Activated CD8-positive, alpha-beta memory T cell treated with anti-CD3 and anti-CD28 coated beads for 36 hours (primary cell): ENCODE results near the gene HLA-DQB1. TPM values are rescaled to one million over a fixed set of nuclear protein-coding genes. Genes with fewer than 3 reads are reported as not detected.
"Not testable (repeated sequence)": the region's sequence is repeated elsewhere in the genome, so short reads cannot be mapped to it uniquely, and the experiment has no call there.

Experiments used
- CTCF ChIA-PET: fragments of 350-600 bp; sonication (Branson Sonifier 250); formaldehyde crosslinking; loops from one replicate; lab custom pipeline; 2021; ENCODE audit warnings: antibody characterized with exemption; lab: Charles Lee
- POLR2A ChIA-PET: fragments of 350-600 bp; sonication (Branson Sonifier 250); formaldehyde crosslinking; loops from one replicate; lab custom pipeline; 2021; ENCODE audit warnings: antibody characterized with exemption; lab: Charles Lee
- total RNA-seq, 2 experiments: library from RNA; stranded (reverse); gene quantifications; one replicate each; pipeline ENCODE4 v1.2.3, GENCODE V29; 2021

Gene HLA-DQB1
- 10 to 100 TPM in 1 of 2 experiments, 1 to 10 TPM in 1; 9.5 to 11.6 TPM for total RNA-seq

GRCh38 chr6:32666420-32667300 lies at the start of gene HLA-DQB1:
Gene HLA-DQB1, minus strand, starts transcription at chr6:32666657. Its CDS starts 50 bp downstream, at chr6:32666607.
- CTCF ChIA-PET = interaction anchor here (1.0 kb wide), 1 partner anchor 204 kb away, joined by 3 read pairs; no protein-coding TSS in a partner anchor

GRCh38 chr6:32713241-32713640 lies 46.8 kb upstream of the HLA-DQB1 start:
- ChIA-PET POLR2A (no interaction called here), CTCF (no interaction called here)

More at GRCh38 chr6:32666420-32667300, at the start of gene HLA-DQB1:
- POLR2A ChIA-PET = no interaction called here

GRCh38 chr6:32709625-32710024 lies 43.2 kb upstream of the HLA-DQB1 start:
- CTCF ChIA-PET = no interaction called here

GRCh38 chr6:32705164-32705563 lies 38.7 kb upstream of the HLA-DQB1 start:
- CTCF ChIA-PET, POLR2A ChIA-PET: not testable (repeated sequence)

More at GRCh38 chr6:32709625-32710024, 43.2 kb upstream of the HLA-DQB1 start:
- POLR2A ChIA-PET = no interaction called here

GRCh38 chr6:32703347-32703746 lies 36.9 kb upstream of the HLA-DQB1 start:
- ChIA-PET POLR2A (no interaction called here), CTCF (interaction anchor here (0.7 to 1.3 kb wide), 2 partner anchors 11 to 458 kb away, joined by 3 read pairs; no protein-coding TSS in a partner anchor)

- CTCF ChIA-PET = interaction anchor here (0.9 to 1.5 kb wide), 10 partner anchors 8 to 446 kb away, joined by 3 to 6 read pairs (median 4); no protein-coding TSS in a partner anchor
- POLR2A ChIA-PET = no interaction called here
Observed at GRCh38 chr6:32700391-32701040, 34.1 kb upstream of the HLA-DQB1 start.

- CTCF ChIA-PET = no interaction called here
Observed at GRCh38 chr6:32697031-32697430, 30.6 kb upstream of the HLA-DQB1 start.

GRCh38 chr6:32692019-32692418 lies 25.6 kb upstream of the HLA-DQB1 start:
- ChIA-PET POLR2A (no interaction called here), CTCF (interaction anchor here (0.7 to 1.9 kb wide), 12 partner anchors 8 to 286 kb away, joined by 3 to 7 read pairs (median 4); no protein-coding TSS in a partner anchor)

More at GRCh38 chr6:32697031-32697430, 30.6 kb upstream of the HLA-DQB1 start:
- POLR2A ChIA-PET = no interaction called here

GRCh38 chr6:32689531-32690501 lies 23.4 kb upstream of the HLA-DQB1 start:
- CTCF ChIA-PET = interaction anchor here (0.7 kb wide), 1 partner anchor 315 kb away, joined by 3 read pairs; no protein-coding TSS in a partner anchor

GRCh38 chr6:32685603-32686002 lies 19.1 kb upstream of the HLA-DQB1 start:
- POLR2A ChIA-PET = no interaction called here
- CTCF ChIA-PET = no interaction called here

More at GRCh38 chr6:32689531-32690501, 23.4 kb upstream of the HLA-DQB1 start:
- POLR2A ChIA-PET = no interaction called here

- POLR2A ChIA-PET = no interaction called here
- CTCF ChIA-PET = no interaction called here
Observed at GRCh38 chr6:32684246-32684645, 17.8 kb upstream of the HLA-DQB1 start.

GRCh38 chr6:32680055-32680454 lies 13.6 kb upstream of the HLA-DQB1 start:
- POLR2A ChIA-PET = no interaction called here
- CTCF ChIA-PET = no interaction called here

- ChIA-PET CTCF (no interaction called here), POLR2A (no interaction called here)
Observed at GRCh38 chr6:32679492-32679891, 13.0 kb upstream of the HLA-DQB1 start.

- POLR2A ChIA-PET, CTCF ChIA-PET: not testable (repeated sequence)
Observed at GRCh38 chr6:32674123-32674522, 7.7 kb upstream of the HLA-DQB1 start.

- POLR2A ChIA-PET = not testable (repeated sequence)
Observed at GRCh38 chr6:32671908-32672307, 5.5 kb upstream of the HLA-DQB1 start.

GRCh38 chr6:32669893-32670292 lies 3.4 kb upstream of the HLA-DQB1 start:
- ChIA-PET CTCF (no interaction called here), POLR2A (no interaction called here)

More at GRCh38 chr6:32671908-32672307, 5.5 kb upstream of the HLA-DQB1 start:
- CTCF ChIA-PET = not testable (repeated sequence)

GRCh38 chr6:32669240-32669639 lies 2.8 kb upstream of the HLA-DQB1 start:
- CTCF ChIA-PET = no interaction called here
- POLR2A ChIA-PET = no interaction called here

GRCh38 chr6:32668226-32668747 lies 1.8 kb upstream of the HLA-DQB1 start:
- POLR2A ChIA-PET = no interaction called here
- CTCF ChIA-PET = no interaction called here

GRCh38 chr6:32665661-32666060 lies 796 bp downstream of the HLA-DQB1 start:
- POLR2A ChIA-PET = no interaction called here
- CTCF ChIA-PET = no interaction called here
